Measurements from ENCODE around the gene COL19A1.

The COL19A1 gene

DNA sequence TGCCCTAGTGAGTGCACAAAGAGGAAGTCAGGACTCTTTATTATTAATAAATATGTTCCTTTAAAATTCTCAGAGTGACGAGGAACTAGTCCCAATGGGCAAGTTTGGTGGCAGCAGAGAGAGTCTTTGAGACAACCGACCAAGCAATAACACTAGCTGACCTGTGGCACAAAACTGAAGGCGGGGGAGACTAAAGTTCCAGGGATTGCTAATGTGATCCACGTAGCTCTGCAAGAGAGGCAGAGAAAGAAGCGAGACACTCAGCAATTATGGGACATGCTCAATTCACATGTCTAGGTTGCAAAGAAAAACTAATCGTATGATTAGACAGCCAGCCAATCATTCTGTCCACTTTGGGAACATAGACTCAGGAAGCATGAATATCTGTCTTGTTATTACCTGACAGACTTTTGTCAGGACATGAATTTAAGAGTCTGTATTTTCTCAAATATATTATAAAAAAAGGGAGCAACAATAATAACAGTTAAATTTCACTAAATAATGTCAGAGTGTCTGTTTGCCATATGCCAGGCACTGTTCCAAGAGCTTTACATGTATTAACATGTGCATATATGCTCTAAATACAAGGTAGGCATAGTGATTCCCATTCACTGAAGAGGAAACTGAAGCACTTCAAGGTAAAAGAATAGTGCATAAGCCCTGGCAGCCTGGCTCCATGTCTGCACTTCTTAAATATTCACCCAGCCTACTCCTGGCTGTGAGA, 355.5 kb downstream of the COL19A1 start:
- no peak for DNase-seq (ENCODE audit: low read depth, low spot score)
- TF ChIP-seq, protein P1, sequence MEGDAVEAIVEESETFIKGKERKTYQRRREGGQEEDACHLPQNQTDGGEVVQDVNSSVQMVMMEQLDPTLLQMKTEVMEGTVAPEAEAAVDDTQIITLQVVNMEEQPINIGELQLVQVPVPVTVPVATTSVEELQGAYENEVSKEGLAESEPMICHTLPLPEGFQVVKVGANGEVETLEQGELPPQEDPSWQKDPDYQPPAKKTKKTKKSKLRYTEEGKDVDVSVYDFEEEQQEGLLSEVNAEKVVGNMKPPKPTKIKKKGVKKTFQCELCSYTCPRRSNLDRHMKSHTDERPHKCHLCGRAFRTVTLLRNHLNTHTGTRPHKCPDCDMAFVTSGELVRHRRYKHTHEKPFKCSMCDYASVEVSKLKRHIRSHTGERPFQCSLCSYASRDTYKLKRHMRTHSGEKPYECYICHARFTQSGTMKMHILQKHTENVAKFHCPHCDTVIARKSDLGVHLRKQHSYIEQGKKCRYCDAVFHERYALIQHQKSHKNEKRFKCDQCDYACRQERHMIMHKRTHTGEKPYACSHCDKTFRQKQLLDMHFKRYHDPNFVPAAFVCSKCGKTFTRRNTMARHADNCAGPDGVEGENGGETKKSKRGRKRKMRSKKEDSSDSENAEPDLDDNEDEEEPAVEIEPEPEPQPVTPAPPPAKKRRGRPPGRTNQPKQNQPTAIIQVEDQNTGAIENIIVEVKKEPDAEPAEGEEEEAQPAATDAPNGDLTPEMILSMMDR (IDR thresholded peaks at IDR 0.05; ENCODE audit: low read depth, low read length) = no peak
- in situ Hi-C loops (cut with HindIII; ENCODE audit: low sequenced_read_pairs) = no loop called here
- H3K4me3 ChIP-seq (ENCODE audit: low read depth, low read length) = no peak overlapping the region

- H3K4me3 ChIP-seq (ENCODE audit: low read depth, low read length) = no peak overlapping the region
- in situ Hi-C loops (cut with HindIII; ENCODE audit: low sequenced_read_pairs) = no loop called here
- TF ChIP-seq, protein P1 (IDR thresholded peaks at IDR 0.05; ENCODE audit: low read depth, low read length) = no peak
- DNase-seq (ENCODE audit: low read depth, low spot score) = no peak
These were observed 356.0 kb downstream of the COL19A1 start for GRCh38 chr6:70222439-70222749.

DNA sequence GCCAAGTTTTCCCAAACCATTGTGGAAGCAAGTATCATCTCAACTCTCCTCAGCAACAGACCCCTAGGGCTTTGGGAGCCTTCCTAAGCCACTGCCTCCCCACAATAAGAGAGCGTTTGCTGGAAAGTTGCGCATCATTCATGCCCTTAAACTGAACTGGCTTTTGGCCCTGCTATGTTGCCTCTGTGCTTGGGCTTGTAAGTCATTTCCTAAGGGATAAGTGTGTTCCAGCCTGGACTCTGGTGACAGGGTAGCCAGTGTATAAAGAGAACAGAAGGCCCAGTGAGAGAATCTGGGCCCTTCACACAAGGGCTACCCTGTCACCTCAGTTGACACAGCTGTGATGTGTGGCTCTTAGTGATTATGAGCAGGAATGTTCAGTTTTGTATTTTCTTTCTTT, 358.7 kb downstream of the COL19A1 start:
- in situ Hi-C loops (cut with HindIII; ENCODE audit: low sequenced_read_pairs) = no loop called here
- H3K4me3 ChIP-seq (ENCODE audit: low read depth, low read length) = no peak overlapping the region
- no peak for DNase-seq (ENCODE audit: low read depth, low spot score)
- TF ChIP-seq, protein P1 (IDR thresholded peaks at IDR 0.05; ENCODE audit: low read depth, low read length) = no peak

- TF ChIP-seq, protein P1 (IDR thresholded peaks at IDR 0.05; ENCODE audit: low read depth, low read length) = no peak
- no peak for DNase-seq (ENCODE audit: low read depth, low spot score)
- H3K4me3 ChIP-seq (ENCODE audit: low read depth, low read length) = no peak overlapping the region
- in situ Hi-C loops (cut with HindIII; ENCODE audit: low sequenced_read_pairs) = no loop called here
These were observed 365.0 kb downstream of the COL19A1 start for GRCh38 chr6:70231311-70231710.

GRCh38 chr6:70234561-70235236, 368.3 kb downstream of the COL19A1 start:
- TF ChIP-seq, protein P1 (IDR thresholded peaks at IDR 0.05; ENCODE audit: low read depth, low read length) = no peak
- in situ Hi-C loops (cut with HindIII; ENCODE audit: low sequenced_read_pairs) = no loop called here
- H3K4me3 ChIP-seq (ENCODE audit: low read depth, low read length) = no peak overlapping the region
- no peak for DNase-seq (ENCODE audit: low read depth, low spot score)

GRCh38 chr6:70236343-70236742, 370.0 kb downstream of the COL19A1 start:
- no peak for DNase-seq (ENCODE audit: low read depth, low spot score)
- in situ Hi-C loops (cut with HindIII; ENCODE audit: low sequenced_read_pairs) = no loop called here
- H3K4me3 ChIP-seq (ENCODE audit: low read depth, low read length) = no peak overlapping the region
- TF ChIP-seq, protein P1 (IDR thresholded peaks at IDR 0.05; ENCODE audit: low read depth, low read length) = no peak
